Type B pancreatic cell (in vitro differentiated cells): Measurements from ENCODE around the gene E2F3. TPM values are rescaled to one million over a fixed set of nuclear protein-coding genes. Genes with fewer than 3 reads are reported as not detected.
"Not testable (repeated sequence)": the region's sequence is repeated elsewhere in the genome, so short reads cannot be mapped to it uniquely, and the experiment has no call there.

Source experiments
- DNase-seq: peaks from one replicate; pipeline ENCODE4 v3.0.0; 2021; ENCODE audit warnings: mixed read lengths; ENCODE audit not compliant: unreplicated experiment; ENCODE audit errors: extremely low spot score
- H3K27ac Mint-ChIP-seq: 2 replicates; pipeline ENCODE4 v1.8.0; 2021; ENCODE audit warnings: mild to moderate bottlenecking, mixed read lengths
- H3K27me3 Mint-ChIP-seq: 2 replicates; pipeline ENCODE4 v1.8.0; 2021; ENCODE audit warnings: mixed read lengths
- H3K36me3 Mint-ChIP-seq: 2 replicates; pipeline ENCODE4 v1.8.0; 2021; ENCODE audit warnings: mixed read lengths
- H3K4me1 Mint-ChIP-seq: one replicate; pipeline ENCODE4 v1.8.0; 2021; ENCODE audit warnings: mixed read lengths; ENCODE audit not compliant: unreplicated experiment
- H3K4me3 Mint-ChIP-seq: 2 replicates; pipeline ENCODE4 v1.8.0; 2021; ENCODE audit warnings: mild to moderate bottlenecking, mixed read lengths
- H3K9me3 Mint-ChIP-seq: 2 replicates; pipeline ENCODE4 v1.8.0; 2021; ENCODE audit warnings: mixed read lengths
- CTCF ChIP-seq: fragments of 200-600 bp; sonication (generic); conservative IDR thresholded peaks from 2 replicates; pipeline ENCODE4 v1.5.0; 2021; ENCODE audit warnings: antibody characterized with exemption, mild to moderate bottlenecking
- total RNA-seq: library from RNA; stranded (reverse); gene quantifications from 2 replicates; pipeline ENCODE4 v1.2.1, GENCODE V29; 2021; ENCODE audit warnings: low replicate concordance

The E2F3 gene
- total RNA-seq, 1 donor from 2014 or later: 21.0 TPM

- peaks cover 6% of the 10 kb centered on the region for H3K4me1 Mint-ChIP-seq
- H3K27ac Mint-ChIP-seq: no peak overlapping the region
- no peak overlapping the region for H3K4me3 Mint-ChIP-seq
- no peak for TF ChIP-seq CTCF
- H3K36me3 Mint-ChIP-seq: no peaks in the 10 kb centered on the region
- no peaks in the 10 kb centered on the region for H3K9me3 Mint-ChIP-seq
- DNase-seq: no peak
- H3K27me3 Mint-ChIP-seq: no peaks in the 10 kb centered on the region
These were observed 95.7 kb downstream of the E2F3 start for GRCh38 chr6:20497216-20498040.

DNA sequence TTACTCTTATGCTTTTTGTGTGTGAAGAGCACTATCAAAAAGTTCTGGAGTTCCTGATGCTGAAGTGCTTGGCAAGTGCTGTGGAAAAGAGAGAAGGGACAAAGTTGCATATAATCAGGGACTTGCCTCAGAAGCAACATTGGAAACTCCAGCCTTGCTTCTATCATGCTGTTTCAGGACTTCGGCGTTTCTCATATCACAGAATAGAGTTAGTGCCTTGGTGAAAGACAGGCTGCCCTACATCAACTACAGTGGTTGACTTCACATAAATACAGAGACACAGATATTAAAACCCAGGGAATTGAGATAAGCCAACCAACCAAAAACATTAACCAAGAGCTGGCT lies 96.3 kb downstream of the E2F3 start:
- no peak for DNase-seq
- Mint-ChIP-seq H3K9me3 (no peaks in the 10 kb centered on the region), H3K27ac (no peak overlapping the region), H3K4me1 (peaks cover 6% of the 10 kb centered on the region), H3K27me3 (no peaks in the 10 kb centered on the region), H3K4me3 (no peak overlapping the region), H3K36me3 (no peaks in the 10 kb centered on the region)
- TF ChIP-seq CTCF: no peak

DNA sequence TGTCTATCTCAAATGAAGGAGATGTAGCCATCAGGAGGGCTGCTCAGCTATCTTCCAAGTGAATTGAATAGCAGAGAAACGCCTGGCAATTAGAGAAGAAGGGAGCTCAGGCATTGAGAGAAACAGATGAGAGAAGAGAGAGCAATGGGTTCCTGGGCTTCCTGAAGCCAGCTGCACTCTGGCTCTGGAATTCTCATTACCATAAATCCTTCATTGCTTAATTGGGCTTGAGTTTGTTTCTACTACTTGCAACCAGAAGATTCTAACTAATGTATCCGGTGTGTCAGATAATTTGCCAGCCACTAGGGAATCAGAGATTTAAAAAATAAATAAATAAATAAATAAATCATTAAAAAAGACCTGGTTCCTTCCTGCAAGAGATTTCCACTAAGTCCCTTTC lies 107.5 kb downstream of the E2F3 start:
- no peak overlapping the region for H3K27ac Mint-ChIP-seq
- H3K4me1 Mint-ChIP-seq: peaks cover 4% of the 10 kb centered on the region
- H3K9me3 Mint-ChIP-seq: no peaks in the 10 kb centered on the region
- DNase-seq: no peak
- H3K4me3 Mint-ChIP-seq: no peak overlapping the region
- no peak for TF ChIP-seq CTCF
- no peaks in the 10 kb centered on the region for H3K27me3 Mint-ChIP-seq
- no peaks in the 10 kb centered on the region for H3K36me3 Mint-ChIP-seq

DNA sequence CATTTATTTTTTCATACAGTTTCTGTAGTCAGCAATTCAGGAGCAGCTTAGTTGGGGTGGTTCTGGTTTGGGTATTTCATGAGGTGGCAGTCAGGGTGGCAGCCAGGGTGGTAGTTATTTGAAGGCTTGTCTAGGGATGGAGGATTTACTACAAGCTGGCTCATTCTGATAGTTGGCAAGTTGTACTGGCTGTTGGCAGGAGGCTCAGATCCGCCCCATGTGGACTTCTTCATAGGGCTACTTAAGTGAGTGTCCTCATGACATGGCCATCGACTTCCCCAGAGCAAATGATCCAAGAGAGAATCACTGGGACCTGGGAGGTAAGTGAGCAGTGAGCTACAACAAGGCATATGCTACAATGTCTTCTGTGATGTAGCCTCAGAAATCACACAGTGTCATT lies 110.2 kb downstream of the E2F3 start:
- no peaks in the 10 kb centered on the region for H3K9me3 Mint-ChIP-seq
- no peaks in the 10 kb centered on the region for H3K36me3 Mint-ChIP-seq
- peaks cover 4% of the 10 kb centered on the region for H3K4me1 Mint-ChIP-seq
- DNase-seq: no peak
- H3K4me3 Mint-ChIP-seq: no peak overlapping the region
- no peaks in the 10 kb centered on the region for H3K27me3 Mint-ChIP-seq
- no peak overlapping the region for H3K27ac Mint-ChIP-seq
- TF ChIP-seq CTCF: no peak

- not testable (repeated sequence) for DNase-seq, H3K36me3 Mint-ChIP-seq
These were observed 123.5 kb downstream of the E2F3 start for GRCh38 chr6:20525208-20525607.

GRCh38 chr6:20529086-20529448 lies 127.4 kb downstream of the E2F3 start:
- H3K9me3 Mint-ChIP-seq, H3K36me3 Mint-ChIP-seq, DNase-seq, H3K27me3 Mint-ChIP-seq, H3K27ac Mint-ChIP-seq: not testable (repeated sequence)
- Mint-ChIP-seq H3K4me1 (peaks cover 14% of the 10 kb centered on the region), H3K4me3 (peak overlapping the region; percentile 18)
- TF ChIP-seq CTCF: peak; percentile 73

More at GRCh38 chr6:20525208-20525607, 123.5 kb downstream of the E2F3 start:
- not testable (repeated sequence) for H3K27me3 Mint-ChIP-seq, H3K27ac Mint-ChIP-seq, H3K9me3 Mint-ChIP-seq, H3K4me3 Mint-ChIP-seq
- H3K4me1 Mint-ChIP-seq: peaks cover 13% of the 10 kb centered on the region
